NCI-H446 treated with DMSO at 0.1 percent for 48 hours (cell line): ENCODE measurements around the gene STAP2.
"Not testable (repeated sequence)": the region's sequence is repeated elsewhere in the genome, so short reads cannot be mapped to it uniquely, and the experiment has no call there.

Source experiments
- DNase-seq: peaks from one replicate; lab custom pipeline; 2025; lab: John Stamatoyannopoulos, UW

The STAP2 gene

GRCh38 chr19:4298810-4299550 is 39.6 kb downstream of the STAP2 start:
- no peak for DNase-seq

- no peak for DNase-seq
These were observed 40.5 kb downstream of the STAP2 start for GRCh38 chr19:4297901-4298809.

GRCh38 chr19:4295972-4296771 is 42.5 kb downstream of the STAP2 start:
- peak; percentile 88 for DNase-seq

- DNase-seq, result no peak
These were observed 44.2 kb downstream of the STAP2 start for GRCh38 chr19:4294389-4294788.

- DNase-seq, result no peak
These were observed 46.1 kb downstream of the STAP2 start for GRCh38 chr19:4292515-4292914.

- no peak for DNase-seq
These were observed 47.4 kb downstream of the STAP2 start for GRCh38 chr19:4291184-4291732.

GRCh38 chr19:4288091-4288777 is 50.4 kb downstream of the STAP2 start:
- DNase-seq, result no peak

- DNase-seq, result not testable (repeated sequence)
These were observed 52.5 kb downstream of the STAP2 start for GRCh38 chr19:4286141-4286540.

- DNase-seq, result no peak
These were observed 53.7 kb downstream of the STAP2 start for GRCh38 chr19:4284974-4285373.

GRCh38 chr19:4284176-4284958 is 54.3 kb downstream of the STAP2 start:
- DNase-seq, result no peak

- DNase-seq, result no peak
These were observed 58.9 kb downstream of the STAP2 start for GRCh38 chr19:4279530-4280422.

- no peak for DNase-seq
These were observed 59.4 kb downstream of the STAP2 start for GRCh38 chr19:4279267-4279529.

GRCh38 chr19:4278419-4279266 is 60.0 kb downstream of the STAP2 start, which contains the start of gene SHD:
Gene SHD (plus strand): TSS chr19:4279266. CDS start chr19:4280064, 798 bp downstream.
- no peak for DNase-seq

- no peak for DNase-seq
These were observed 60.6 kb downstream of the STAP2 start for GRCh38 chr19:4278010-4278409.

- DNase-seq, result no peak
These were observed 61.4 kb downstream of the STAP2 start for GRCh38 chr19:4277191-4277696.

- not testable (repeated sequence) for DNase-seq
These were observed 64.3 kb downstream of the STAP2 start for GRCh38 chr19:4274321-4274686.
